SJCRH30 (cell line): ENCODE measurements around the gene SEPTIN6. TPM values are rescaled to one million over a fixed set of nuclear protein-coding genes. Genes with fewer than 3 reads are reported as not detected.
A peak's percentile ranks its signal among the peaks of the same experiment; 100 is the strongest.
"Not testable (repeated sequence)": the region's sequence is repeated elsewhere in the genome, so short reads cannot be mapped to it uniquely, and the experiment has no call there.

Experiments used
- DNase-seq, 2 experiments: peaks; one replicate each; pipeline ENCODE4 v3.0.0-alpha.2; 2015 to 2020
- H3K27ac ChIP-seq: fragments of 250-450 bp; sonication (Bioruptor Pico); 2 replicates; pipeline ENCODE4 v1.5.1; 2020; ENCODE audit warnings: mild to moderate bottlenecking, moderate library complexity
- H3K27me3 ChIP-seq: fragments of 250-450 bp; sonication (Bioruptor Pico); 2 replicates; pipeline ENCODE4 v1.5.1; 2020; ENCODE audit warnings: mild to moderate bottlenecking, moderate library complexity
- H3K36me3 ChIP-seq: fragments of 250-450 bp; sonication (Bioruptor Pico); 2 replicates; pipeline ENCODE4 v1.5.1; 2020; ENCODE audit warnings: mild to moderate bottlenecking, moderate library complexity
- H3K4me1 ChIP-seq: fragments of 250-450 bp; sonication (Bioruptor Pico); 2 replicates; pipeline ENCODE4 v1.5.1; 2020; ENCODE audit warnings: mild to moderate bottlenecking, moderate library complexity
- H3K4me3 ChIP-seq: fragments of 250-450 bp; sonication (Bioruptor Pico); 2 replicates; pipeline ENCODE4 v1.5.1; 2020; ENCODE audit warnings: mild to moderate bottlenecking, moderate library complexity
- H3K9me3 ChIP-seq: fragments of 250-450 bp; sonication (Bioruptor Pico); replicated peaks from 2 replicates; pipeline ENCODE4 v1.5.1; 2020; ENCODE audit warnings: mild to moderate bottlenecking, moderate library complexity
- total RNA-seq: library from RNA; depleted of rRNA; stranded (reverse); fragments of >200 nt; shearing (Covaris generic); gene quantifications from 2 replicates; pipeline ENCODE4 v1.2.3, GENCODE V29; 2014

The SEPTIN6 gene
- total RNA-seq, 1 experiment from 2014 or later, result 73.8 TPM

DNA sequence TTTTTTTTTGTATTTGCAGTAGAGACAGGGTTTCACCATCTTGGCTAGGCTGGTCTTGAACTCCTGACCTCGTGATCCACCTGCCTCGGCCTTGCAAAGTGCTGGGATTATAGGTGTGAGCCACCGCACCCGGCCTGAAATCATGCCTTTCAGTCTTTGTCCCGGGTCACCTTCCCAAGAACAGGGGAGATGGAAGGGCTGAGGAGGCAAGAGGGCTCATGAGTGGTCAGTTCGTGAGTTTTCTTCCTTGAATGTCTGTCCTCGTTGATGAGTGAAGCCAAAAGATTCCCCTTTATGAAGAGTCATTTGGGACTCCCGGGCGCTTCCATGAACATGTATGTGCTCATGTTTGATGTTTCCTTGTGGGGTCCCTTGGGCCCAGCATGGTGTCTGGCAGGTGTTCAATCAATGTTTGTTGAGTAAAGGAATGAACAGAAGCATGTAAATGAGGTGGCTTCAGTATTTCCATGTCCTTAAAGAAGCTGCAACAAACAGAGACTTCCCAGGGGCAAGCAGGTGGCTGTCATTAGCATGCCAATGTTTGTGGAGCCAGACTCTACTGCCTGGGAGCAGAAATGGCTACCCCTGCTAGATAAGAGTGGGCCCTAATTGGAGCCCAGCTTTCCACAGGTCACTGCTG, 3.4 kb upstream of the SEPTIN6 start:
- no peaks in the 10 kb centered on the region for H3K36me3 ChIP-seq
- no peak for DNase-seq
- H3K27ac ChIP-seq, result no peak overlapping the region
- H3K27me3 ChIP-seq, result no peaks in the 10 kb centered on the region
- H3K4me3 ChIP-seq, result no peak overlapping the region
- no peaks in the 10 kb centered on the region for H3K9me3 ChIP-seq
- H3K4me1 ChIP-seq, result peaks cover under 1% of the 10 kb centered on the region; the same call in 1 of the 2 replicates

DNA sequence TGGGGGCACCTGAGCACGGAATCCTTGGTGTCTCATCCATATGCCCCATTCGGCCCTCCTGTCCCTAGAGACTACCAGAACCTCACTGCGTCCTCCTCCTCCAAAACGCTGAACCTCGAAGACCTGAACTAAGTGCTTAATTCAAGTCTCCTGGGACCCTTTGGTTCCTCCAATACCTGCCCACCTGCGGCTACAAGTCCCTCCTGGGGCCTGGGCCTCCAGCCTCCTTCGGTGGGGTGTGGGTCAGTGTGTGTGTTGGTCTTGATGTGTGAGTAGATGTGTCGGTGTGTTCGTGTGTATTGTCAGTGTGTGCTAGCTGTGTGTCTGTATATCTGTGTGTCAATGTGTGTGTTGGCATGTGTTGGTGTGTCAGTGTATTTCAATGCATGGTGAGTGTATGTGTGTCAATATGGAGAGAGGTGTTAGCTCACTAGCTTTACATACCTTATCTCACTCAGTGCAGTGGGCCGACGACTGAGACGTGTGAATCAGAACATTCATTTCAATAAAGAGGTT, 2.6 kb upstream of the SEPTIN6 start:
- Histone ChIP-seq H3K27me3 (no peaks in the 10 kb centered on the region), H3K4me1 (peaks cover 4% of the 10 kb centered on the region; the same call in 1 of the 2 replicates), H3K27ac (no peak overlapping the region), H3K36me3 (no peaks in the 10 kb centered on the region), H3K9me3 (no peaks in the 10 kb centered on the region), H3K4me3 (no peak overlapping the region)
- no peak for DNase-seq

DNA sequence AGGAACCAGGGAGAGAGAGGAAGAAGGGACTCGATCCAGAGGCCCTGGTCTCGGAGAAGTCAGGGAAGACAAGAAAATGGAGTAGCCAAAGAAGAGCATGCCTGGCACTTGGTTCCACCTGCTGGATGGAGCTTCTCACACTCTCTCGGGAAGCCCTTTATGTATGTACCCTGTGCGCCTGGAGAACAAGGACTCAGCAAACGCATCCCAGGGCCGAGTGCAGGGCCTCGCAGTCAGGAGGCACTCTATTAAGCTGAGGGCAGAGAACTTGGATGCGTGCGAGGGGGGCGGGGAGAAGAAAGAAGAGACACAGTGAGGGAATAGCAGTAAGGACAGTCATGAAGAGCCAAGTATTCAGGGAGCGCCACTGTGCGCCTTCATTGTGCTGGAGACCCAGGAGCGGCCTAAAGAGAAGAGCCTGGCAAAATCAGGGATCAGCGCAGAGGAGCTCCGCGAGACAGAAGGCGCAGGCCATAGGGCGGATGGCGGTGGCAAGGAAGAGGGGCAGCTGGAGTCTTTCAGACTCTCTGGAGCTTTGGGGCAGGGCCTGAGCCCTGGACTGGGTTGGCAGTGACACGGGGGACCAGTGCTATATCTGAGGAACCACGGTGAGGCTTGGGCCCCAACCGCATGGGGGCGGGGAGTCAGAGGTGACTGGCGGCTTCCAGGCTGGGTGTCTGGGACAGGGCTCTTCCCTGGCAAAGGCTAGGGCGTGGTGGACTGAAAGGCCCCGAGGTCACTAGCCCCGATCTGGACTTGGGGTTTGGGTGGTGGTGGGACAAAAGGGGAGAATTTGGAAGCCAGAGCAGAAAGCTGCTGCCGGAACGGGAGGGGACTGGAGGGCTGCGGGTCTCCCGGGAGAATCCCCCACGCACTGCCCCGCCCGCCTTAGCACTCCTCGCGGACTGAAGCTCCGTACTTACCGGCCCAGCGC, 1.9 kb upstream of the SEPTIN6 start:
- H3K27me3 ChIP-seq, result no peaks in the 10 kb centered on the region
- H3K36me3 ChIP-seq, result no peaks in the 10 kb centered on the region
- peaks cover 4% of the 10 kb centered on the region; the same call in 1 of the 2 replicates for H3K4me1 ChIP-seq
- H3K4me3 ChIP-seq, result no peak overlapping the region
- no peak overlapping the region for H3K27ac ChIP-seq
- DNase-seq, result peak in 1 of 2 experiments; percentile 38
- no peaks in the 10 kb centered on the region for H3K9me3 ChIP-seq

- peaks cover 4% of the 10 kb centered on the region; the same call in 1 of the 2 replicates for H3K4me1 ChIP-seq
- H3K27ac ChIP-seq, result no peak overlapping the region
Observed at GRCh38 chrX:119693996-119694451, 1.1 kb upstream of the SEPTIN6 start.

DNA sequence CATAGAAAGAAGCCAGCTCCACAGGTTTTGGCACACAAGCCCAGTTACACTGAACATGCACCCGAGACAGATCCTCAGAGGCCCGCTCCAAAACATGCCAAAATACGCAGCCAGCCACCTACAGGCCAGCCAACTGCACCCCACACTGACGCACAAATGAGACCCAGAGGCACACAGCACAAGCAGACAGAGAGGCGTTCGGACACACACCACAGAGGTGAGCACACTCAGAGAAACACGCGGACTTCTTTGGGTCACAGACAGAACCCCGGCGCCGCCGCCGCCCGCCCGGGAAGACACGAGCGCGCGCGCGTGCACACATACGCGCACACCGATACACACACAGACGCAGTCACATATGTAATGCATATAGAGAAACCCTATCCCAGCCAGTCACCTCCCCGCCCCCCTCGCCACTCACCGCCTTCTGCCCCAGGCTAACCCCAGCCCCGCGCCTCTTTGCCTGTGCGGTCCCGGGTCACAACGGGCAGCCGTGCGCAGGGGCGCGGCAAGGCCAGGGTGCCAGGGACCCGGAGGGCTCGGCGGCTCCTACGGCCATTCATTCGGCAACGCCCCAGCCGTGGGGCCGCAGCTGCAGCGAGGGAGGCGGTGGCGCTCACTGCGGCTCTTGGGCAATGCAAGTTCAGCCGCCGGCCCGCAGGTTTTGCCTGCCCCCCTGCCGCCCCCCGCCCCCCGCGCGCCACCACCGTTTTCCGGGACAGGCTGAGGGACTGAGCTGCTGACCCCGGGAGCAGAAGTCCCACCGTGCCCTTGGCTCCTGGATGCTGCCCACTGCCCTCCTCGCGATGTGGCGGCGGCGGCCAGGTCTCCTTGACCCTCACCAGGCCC, 553 bp downstream of the SEPTIN6 start:
- Histone ChIP-seq H3K27ac (peak overlapping the region; percentile 76), H3K4me3 (peak overlapping the region; percentile 96), H3K4me1 (peaks cover 11% of the 10 kb centered on the region), H3K36me3 (no peaks in the 10 kb centered on the region), H3K27me3 (no peaks in the 10 kb centered on the region), H3K9me3 (no peaks in the 10 kb centered on the region)
- DNase-seq, result peak; percentile 67 to 69

More at GRCh38 chrX:119693996-119694451, 1.1 kb upstream of the SEPTIN6 start:
- Histone ChIP-seq H3K36me3 (no peaks in the 10 kb centered on the region), H3K4me3 (peak overlapping the region; percentile 96), H3K9me3 (no peaks in the 10 kb centered on the region), H3K27me3 (no peaks in the 10 kb centered on the region)
- peak; percentile 38 to 48 for DNase-seq

- Histone ChIP-seq H3K27me3 (no peaks in the 10 kb centered on the region), H3K9me3 (no peaks in the 10 kb centered on the region), H3K4me3 (peak overlapping the region; percentile 96; the same call in 1 of the 2 replicates), H3K36me3 (no peaks in the 10 kb centered on the region), H3K27ac (no peak overlapping the region), H3K4me1 (peaks cover 20% of the 10 kb centered on the region)
- no peak for DNase-seq
Observed at GRCh38 chrX:119690921-119691716, 1.8 kb downstream of the SEPTIN6 start.

- Histone ChIP-seq H3K4me3 (no peak overlapping the region), H3K27me3 (no peaks in the 10 kb centered on the region), H3K36me3 (no peaks in the 10 kb centered on the region), H3K4me1 (peaks cover 27% of the 10 kb centered on the region), H3K9me3 (no peaks in the 10 kb centered on the region), H3K27ac (no peak overlapping the region)
- DNase-seq, result no peak
Observed at GRCh38 chrX:119688911-119689321, 4.1 kb downstream of the SEPTIN6 start.

DNA sequence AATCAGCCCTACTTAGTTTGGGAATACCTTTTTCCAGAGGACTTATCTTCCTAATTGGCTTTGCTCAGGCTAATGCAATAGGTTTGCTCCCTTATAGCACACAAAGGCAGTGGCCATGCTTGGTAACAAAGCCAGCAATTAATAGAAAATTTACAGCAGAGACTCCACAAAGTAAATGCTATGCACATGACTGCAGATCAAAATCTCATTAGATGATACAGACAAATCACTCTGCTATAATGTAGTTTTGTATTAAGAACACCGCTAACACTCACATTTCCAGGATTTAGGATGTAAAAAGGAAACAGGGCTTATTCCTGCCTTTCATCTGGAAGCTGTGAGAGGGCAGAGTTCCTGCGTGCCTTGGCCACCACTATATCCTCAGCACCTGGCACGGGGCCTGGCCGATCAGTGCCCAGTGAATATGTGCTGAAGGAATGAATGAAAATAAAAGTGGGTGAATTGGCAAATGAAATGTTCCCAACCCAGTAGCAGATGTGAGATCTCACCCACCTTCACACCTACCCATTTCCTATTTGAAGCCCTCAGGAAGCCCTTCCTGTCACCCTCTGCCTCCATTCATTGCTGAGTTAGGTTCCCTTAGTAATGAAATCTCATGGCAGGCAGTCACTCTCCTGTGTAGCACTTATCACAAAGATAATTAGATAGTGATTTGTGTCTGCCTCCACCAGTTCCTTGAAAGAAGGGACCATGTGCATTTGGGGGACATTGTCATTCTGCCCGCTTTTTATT, 5.1 kb downstream of the SEPTIN6 start:
- Histone ChIP-seq H3K4me3 (peak overlapping the region; percentile 28; the same call in 1 of the 2 replicates), H3K9me3 (no peaks in the 10 kb centered on the region), H3K4me1 (peaks cover 27% of the 10 kb centered on the region), H3K36me3 (no peaks in the 10 kb centered on the region), H3K27me3 (no peaks in the 10 kb centered on the region), H3K27ac (peak overlapping the region; percentile 48)
- peak in 1 of 2 experiments; percentile 58 for DNase-seq

DNA sequence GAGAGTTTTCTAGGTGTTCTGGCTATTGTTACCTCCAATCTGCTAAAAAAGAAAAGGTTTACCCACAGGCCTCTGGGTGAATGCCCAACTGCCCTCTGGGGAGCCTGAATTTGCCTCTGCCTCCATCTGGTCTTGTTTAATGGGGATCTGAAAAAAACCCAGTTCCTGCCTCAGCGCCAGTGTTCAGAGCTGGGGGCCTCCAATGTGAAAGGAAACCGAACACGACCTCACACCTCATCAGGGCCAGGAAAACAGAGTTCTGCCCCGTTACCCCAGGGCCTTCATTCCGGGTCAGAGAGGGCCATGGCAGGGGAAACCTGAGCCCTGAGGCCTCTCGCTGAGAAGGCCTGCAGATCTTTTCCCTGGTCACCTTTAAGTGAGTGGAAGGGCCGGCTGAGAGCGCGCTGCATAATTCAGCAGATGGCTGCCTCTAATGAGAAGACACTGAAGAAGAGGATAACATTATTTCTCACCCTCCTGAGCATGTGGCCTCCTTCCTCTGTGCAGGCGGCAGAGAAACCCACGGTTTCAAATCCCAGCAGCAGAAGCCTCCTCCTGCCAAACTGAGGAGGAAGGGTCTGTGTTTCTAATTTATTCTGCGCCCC, 6.8 kb downstream of the SEPTIN6 start:
- DNase-seq, result peak in 1 of 2 experiments; percentile 34
- H3K9me3 ChIP-seq, result no peaks in the 10 kb centered on the region
- peak overlapping the region; percentile 48; the same call in 1 of the 2 replicates for H3K27ac ChIP-seq
- H3K27me3 ChIP-seq, result no peaks in the 10 kb centered on the region
- H3K4me1 ChIP-seq, result peaks cover 25% of the 10 kb centered on the region
- H3K4me3 ChIP-seq, result no peak overlapping the region
- no peaks in the 10 kb centered on the region for H3K36me3 ChIP-seq

- Histone ChIP-seq H3K4me3 (no peak overlapping the region), H3K27me3 (no peaks in the 10 kb centered on the region), H3K36me3 (no peaks in the 10 kb centered on the region), H3K27ac (0 out of 2 replicates have a peak overlapping the region, but pooled peaks have one; percentile 1), H3K4me1 (peaks cover 23% of the 10 kb centered on the region), H3K9me3 (no peaks in the 10 kb centered on the region)
- DNase-seq, result peak in 1 of 2 experiments; percentile 33
Observed at GRCh38 chrX:119685225-119686066, 7.5 kb downstream of the SEPTIN6 start.

DNA sequence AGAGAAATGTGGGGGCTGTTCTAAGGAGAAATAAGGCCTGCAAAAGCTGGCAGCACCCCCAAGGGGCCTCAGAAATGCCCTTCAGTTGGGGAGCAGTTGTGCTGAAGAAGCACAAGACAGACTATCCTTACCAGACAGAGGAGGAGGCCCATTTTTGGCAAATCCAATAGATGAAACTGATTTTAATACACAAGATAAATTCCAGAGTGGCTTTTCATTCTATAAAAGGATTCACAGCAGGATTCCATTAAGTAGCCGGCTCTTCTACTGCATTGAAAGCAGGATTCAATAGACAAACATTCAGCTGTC, 8.1 kb downstream of the SEPTIN6 start:
- H3K4me1 ChIP-seq, result peaks cover 23% of the 10 kb centered on the region
- H3K9me3 ChIP-seq, result no peaks in the 10 kb centered on the region
- no peaks in the 10 kb centered on the region for H3K36me3 ChIP-seq
- H3K27me3 ChIP-seq, result no peaks in the 10 kb centered on the region
- DNase-seq, result no peak
- no peak overlapping the region for H3K4me3 ChIP-seq
- no peak overlapping the region for H3K27ac ChIP-seq

DNA sequence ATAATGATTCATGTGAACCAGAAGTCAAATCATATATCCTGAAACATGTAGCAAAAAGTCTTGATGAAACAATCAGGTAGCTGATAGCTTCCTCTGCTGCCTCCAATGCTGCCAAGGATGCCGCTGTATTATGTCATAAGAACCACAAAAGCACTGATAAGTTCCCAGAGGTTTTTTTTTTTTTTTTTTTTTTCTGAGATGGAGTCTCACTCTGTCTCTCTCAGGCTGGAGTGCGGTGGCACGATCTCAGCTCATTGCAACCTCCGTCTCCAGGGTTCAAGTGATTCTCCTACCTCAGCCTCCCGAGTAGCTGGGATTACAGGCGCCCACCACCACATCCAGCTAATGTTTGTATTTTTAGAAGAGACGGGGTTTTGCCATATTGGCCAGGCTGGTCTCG, 8.7 kb downstream of the SEPTIN6 start:
- peaks cover 23% of the 10 kb centered on the region for H3K4me1 ChIP-seq
- H3K36me3 ChIP-seq, result not testable (repeated sequence)

More for the DNA sequence above, 8.7 kb downstream of the SEPTIN6 start:
- H3K27me3 ChIP-seq, H3K4me3 ChIP-seq, H3K27ac ChIP-seq, DNase-seq, H3K9me3 ChIP-seq: not testable (repeated sequence)
